ENCODE results near the gene TIMP2.

DNA sequence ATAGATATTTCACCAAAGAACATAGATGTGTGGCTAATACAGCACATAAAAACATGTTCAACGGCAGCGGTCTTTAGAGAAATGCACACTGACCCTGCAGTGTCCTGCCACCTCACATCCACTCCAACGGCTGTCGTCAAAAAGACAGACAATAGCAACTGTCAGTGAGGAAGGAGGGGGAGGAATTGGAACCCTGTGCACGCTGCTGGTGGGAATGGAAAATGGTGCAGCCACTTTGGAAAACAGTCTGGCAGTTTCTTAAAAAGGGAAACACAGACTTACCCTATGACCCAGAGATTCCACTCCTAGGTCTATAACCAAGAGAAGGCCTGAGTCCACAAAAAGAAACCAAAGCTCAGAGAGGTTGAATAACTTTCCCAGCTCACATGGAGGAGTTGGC lies 29.9 kb downstream of the TIMP2 start:
- TF ChIP-seq, protein P1, sequence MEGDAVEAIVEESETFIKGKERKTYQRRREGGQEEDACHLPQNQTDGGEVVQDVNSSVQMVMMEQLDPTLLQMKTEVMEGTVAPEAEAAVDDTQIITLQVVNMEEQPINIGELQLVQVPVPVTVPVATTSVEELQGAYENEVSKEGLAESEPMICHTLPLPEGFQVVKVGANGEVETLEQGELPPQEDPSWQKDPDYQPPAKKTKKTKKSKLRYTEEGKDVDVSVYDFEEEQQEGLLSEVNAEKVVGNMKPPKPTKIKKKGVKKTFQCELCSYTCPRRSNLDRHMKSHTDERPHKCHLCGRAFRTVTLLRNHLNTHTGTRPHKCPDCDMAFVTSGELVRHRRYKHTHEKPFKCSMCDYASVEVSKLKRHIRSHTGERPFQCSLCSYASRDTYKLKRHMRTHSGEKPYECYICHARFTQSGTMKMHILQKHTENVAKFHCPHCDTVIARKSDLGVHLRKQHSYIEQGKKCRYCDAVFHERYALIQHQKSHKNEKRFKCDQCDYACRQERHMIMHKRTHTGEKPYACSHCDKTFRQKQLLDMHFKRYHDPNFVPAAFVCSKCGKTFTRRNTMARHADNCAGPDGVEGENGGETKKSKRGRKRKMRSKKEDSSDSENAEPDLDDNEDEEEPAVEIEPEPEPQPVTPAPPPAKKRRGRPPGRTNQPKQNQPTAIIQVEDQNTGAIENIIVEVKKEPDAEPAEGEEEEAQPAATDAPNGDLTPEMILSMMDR (IDR thresholded peaks at IDR 0.05), result no peak
- no peak for TF ChIP-seq POLR2A (IDR thresholded peaks at IDR 0.05)
